Kidney (tissue), 14 donors: ENCODE measurements around the gene VPS13C. TPM values are rescaled to one million over a fixed set of nuclear protein-coding genes. Genes with fewer than 3 reads are reported as not detected.
A peak's percentile ranks its signal among the peaks of the same experiment; 100 is the strongest.

Source experiments
- DNase-seq, 5 donors: peaks; one replicate each; pipeline ENCODE4 v3.0.0-alpha.2; 2013 to 2020
- FAIRE-seq: peaks from 2 replicates; lab custom pipeline; 2012; peaks lifted over from hg19 to GRCh38; lab: Jason Lieb, UNC
- H3K27ac ChIP-seq, 2 donors: one replicate each; pipeline ENCODE4 v1.7.0; 2013; ENCODE audit warnings: low read depth in 2 of 2, low read length in 2 of 2, inconsistent platforms in 1 of 2
- H3K27me3 ChIP-seq: one replicate; pipeline ENCODE4 v1.7.1; 2013; ENCODE audit warnings: low read length, inconsistent platforms; ENCODE audit not compliant: control insufficient read depth, insufficient read depth
- H3K36me3 ChIP-seq, 3 donors: one replicate each; pipeline versions ENCODE4 v1.7.0 to v1.7.1; 2013; ENCODE audit warnings: low read length in 3 of 3, control low read depth in 1 of 3, inconsistent platforms in 1 of 3; ENCODE audit not compliant: insufficient read depth in 3 of 3, control insufficient read depth in 2 of 3
- H3K4me1 ChIP-seq, 3 donors: one replicate each; pipeline versions ENCODE4 v1.7.0 to v1.7.1; 2013; ENCODE audit warnings: low read length in 3 of 3, inconsistent platforms in 1 of 3, low read depth in 1 of 3; ENCODE audit not compliant: control insufficient read depth in 2 of 3, insufficient read depth in 2 of 3
- H3K4me3 ChIP-seq, 3 donors: one replicate each; pipeline versions ENCODE4 v1.7.0 to v1.8.1; 2013; ENCODE audit warnings: low read length in 3 of 3, control low read depth in 1 of 3, inconsistent platforms in 1 of 3
- H3K9ac ChIP-seq, 3 donors: one replicate each; pipeline versions ENCODE4 v1.7.0 to v1.7.1; 2013; ENCODE audit warnings: low read length in 3 of 3, control low read depth in 1 of 3, inconsistent platforms in 1 of 3
- H3K9me3 ChIP-seq, 3 donors: one replicate each; pipeline versions ENCODE4 v1.7.0 to v1.7.1; 2013; ENCODE audit warnings: low read length in 3 of 3, control low read depth in 1 of 3, inconsistent platforms in 1 of 3; ENCODE audit not compliant: control insufficient read depth in 2 of 3, insufficient read depth in 1 of 3
- CTCF ChIP-seq: IDR thresholded peaks from 3 replicates; pipeline ENCODE4 v1.5.1; 2012; ENCODE audit warnings: mild to moderate bottlenecking, moderate library complexity, borderline replicate concordance; ENCODE audit not compliant: insufficient read depth; ENCODE audit errors: extremely low read depth
- intact Hi-C: fragments of 100-400 bp; cut with DNase I; formaldehyde crosslinking; loops from one replicate; pipeline ENCODE4 v1.11.1; 2022
- polyA plus RNA-seq: library from polyadenylated mRNA; stranded (reverse); fragments of 350-450 nt; fragmentation: Illumina TruSeq; extraction: RNeasy Lipid Tissue Mini Kit (QIAGEN cat#74804); gene quantifications from one replicate; pipeline ENCODE4 v1.2.3, GENCODE V29; 2014; ENCODE audit warnings: low read depth, low replicate concordance; ENCODE audit not compliant: insufficient read depth
- total RNA-seq: library from RNA; stranded (reverse); fragmentation: NEBNext Ultra II Directional; extraction: Animal tissue kit (Norgen Biotek cat#: 25700); gene quantifications from one replicate; pipeline ENCODE4 v1.2.1, GENCODE V29; 2021
- donor health status: control.
- donor health status: control.
- donor health status: control.
- donor health status: control.
- donor health status: control.
- donor health status: DM: yes; HTN: yes; CAD: no.
- donor health status: Normal renal cell carcinoma (clear cell type).

The VPS13C gene
- total and polyA plus RNA-seq, 2 donors from 2014 or later, result 12.5 to 106 TPM

- Histone ChIP-seq H3K4me3 (no peak overlapping the region), H3K27ac (peak overlapping the region; percentile 13 to 23), H3K27me3 (peaks cover 13% of the 10 kb centered on the region), H3K4me1 (peaks cover 5 to 9% (median 8%) of the 10 kb centered on the region in 3 donors), H3K9me3 (no peaks in the 10 kb centered on the region), H3K9ac (no peak overlapping the region), H3K36me3 (no peaks in the 10 kb centered on the region)
- TF ChIP-seq CTCF, result no peak
- no peak for FAIRE-seq
- peak in 2 of 5 donors; percentile 54 to 58 for DNase-seq
- intact Hi-C loops, result no loop called here
These were observed 3.8 kb upstream of the VPS13C start for GRCh38 chr15:62063825-62064635.

GRCh38 chr15:62060896-62061280, 641 bp upstream of the VPS13C start:
- peak overlapping the region; percentile 90 to 94 for H3K27ac ChIP-seq
- peaks cover 0 to 2% (median 2%) of the 10 kb centered on the region in 3 donors for H3K4me1 ChIP-seq
- H3K4me3 ChIP-seq, result peak overlapping the region; percentile 73 to 87 (median 77)
- peaks cover 3% of the 10 kb centered on the region for H3K27me3 ChIP-seq
- TF ChIP-seq CTCF, result no peak
- FAIRE-seq (no peak), DNase-seq (no peak)
- peak overlapping the region; percentile 44 to 88 (median 67) for H3K9ac ChIP-seq
- H3K36me3 ChIP-seq, result no peaks in the 10 kb centered on the region
- intact Hi-C loops, result no loop called here
- no peaks in the 10 kb centered on the region for H3K9me3 ChIP-seq

GRCh38 chr15:62059816-62060112, 483 bp downstream of the VPS13C start:
- Histone ChIP-seq H3K36me3 (no peaks in the 10 kb centered on the region), H3K9ac (peak overlapping the region; percentile 61 to 88 (median 81)), H3K27ac (peak overlapping the region; percentile 90 to 94), H3K27me3 (no peaks in the 10 kb centered on the region), H3K4me1 (peaks cover 0 to 2% (median 2%) of the 10 kb centered on the region in 3 donors), H3K4me3 (peak overlapping the region; percentile 73 to 87 (median 77)), H3K9me3 (no peaks in the 10 kb centered on the region)
- TF ChIP-seq CTCF, result no peak
- intact Hi-C loops, result no loop called here
- no peak for FAIRE-seq
- peak in 3 of 5 donors; percentile 48 to 72 (median 69) for DNase-seq
